ENCODE data around the gene TRAPPC6A. TPM values are rescaled to one million over a fixed set of nuclear protein-coding genes. Genes with fewer than 3 reads are reported as not detected.

TRAPPC6A gene
- total RNA-seq, 1 experiment from 2014 or later: 59.7 TPM

DNA sequence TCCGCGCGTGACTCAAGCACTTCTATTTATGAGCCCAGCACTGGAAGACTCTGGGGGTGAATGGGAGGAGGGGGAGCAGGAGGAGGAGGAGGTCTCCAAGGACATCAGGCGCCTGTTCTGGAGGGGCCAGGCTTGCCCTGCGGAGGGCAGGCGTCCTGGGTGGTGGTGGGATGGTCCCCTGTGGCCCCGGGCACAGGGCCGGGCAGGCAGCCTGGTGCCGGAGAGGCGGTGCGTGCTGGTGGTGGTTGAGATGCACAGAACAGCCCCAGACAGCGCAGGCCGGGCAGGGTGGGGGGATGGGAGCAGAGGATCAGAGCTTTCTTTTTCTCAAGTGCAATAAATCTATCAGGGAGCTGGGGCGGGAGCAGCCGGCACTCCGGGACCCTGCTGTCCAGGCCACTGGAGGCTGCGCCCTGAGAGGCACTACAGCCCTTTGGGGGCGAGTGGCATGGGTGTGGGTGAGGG is 31.3 kb downstream of the TRAPPC6A start:
- no peak for TF ChIP-seq ZNF232 (CRISPR knock-in tag; IDR thresholded peaks at IDR 0.05)
- DNase-seq (ENCODE audit: low spot score): no peak

DNA sequence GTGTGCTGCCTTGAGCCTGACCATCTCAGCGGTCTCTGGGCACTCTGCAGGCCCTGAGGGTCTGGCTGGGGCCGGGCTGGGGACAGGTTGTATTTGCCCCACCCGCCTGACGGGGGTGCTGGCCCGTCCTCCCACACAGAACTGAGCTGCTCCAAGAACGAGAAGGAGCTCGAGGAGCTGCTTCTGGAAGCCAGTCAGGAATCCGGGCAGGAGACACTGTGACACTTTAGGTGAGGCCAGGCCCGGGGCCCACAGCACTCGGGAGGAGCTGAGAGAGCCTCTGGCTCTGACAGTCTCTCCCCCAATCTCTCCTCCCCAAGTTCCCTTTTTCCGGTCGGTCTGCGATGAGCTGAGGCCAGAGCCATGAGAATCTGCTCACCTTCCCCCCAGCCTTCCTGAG is 31.8 kb downstream of the TRAPPC6A start:
- DNase-seq (ENCODE audit: low spot score) (no peak), ATAC-seq (no peak)
- ChIA-PET POLR2A (interaction anchor here (0.5 kb wide), 1 partner anchor 162 kb away, joined by 4 read pairs; no protein-coding TSS in a partner anchor), CTCF (interaction anchor here (0.5 to 3.2 kb wide), 10 partner anchors 9 to 93 kb away, joined by 3 to 20 read pairs (median 4); partner anchors contain the start of genes BLOC1S3 and TRAPPC6A)
- Mint-ChIP-seq H3K9me3 (no peaks in the 10 kb centered on the region), H3K27me3 (ENCODE audit: low read depth) (peaks cover 3% of the 10 kb centered on the region), H3K27ac (no peak overlapping the region), H3K4me3 (no peak overlapping the region), H3K36me3 (peaks cover 10% of the 10 kb centered on the region), H3K4me1 (no peaks in the 10 kb centered on the region)
- TF ChIP-seq CREM (CRISPR knock-in tag; IDR thresholded peaks at IDR 0.05): no peak
- TF ChIP-seq, protein P1, sequence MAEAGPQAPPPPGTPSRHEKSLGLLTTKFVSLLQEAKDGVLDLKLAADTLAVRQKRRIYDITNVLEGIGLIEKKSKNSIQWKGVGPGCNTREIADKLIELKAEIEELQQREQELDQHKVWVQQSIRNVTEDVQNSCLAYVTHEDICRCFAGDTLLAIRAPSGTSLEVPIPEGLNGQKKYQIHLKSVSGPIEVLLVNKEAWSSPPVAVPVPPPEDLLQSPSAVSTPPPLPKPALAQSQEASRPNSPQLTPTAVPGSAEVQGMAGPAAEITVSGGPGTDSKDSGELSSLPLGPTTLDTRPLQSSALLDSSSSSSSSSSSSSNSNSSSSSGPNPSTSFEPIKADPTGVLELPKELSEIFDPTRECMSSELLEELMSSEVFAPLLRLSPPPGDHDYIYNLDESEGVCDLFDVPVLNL (CRISPR knock-in tag; IDR thresholded peaks at IDR 0.05; ENCODE audit: borderline replicate concordance, low read depth): no peak

More for the DNA sequence above, 31.3 kb downstream of the TRAPPC6A start:
- no peak for ATAC-seq
- CTCF ChIA-PET: interaction anchor here (0.8 to 3.2 kb wide), 9 partner anchors 10 to 41 kb away, joined by 3 to 20 read pairs (median 4); partner anchors contain the start of genes BLOC1S3 and TRAPPC6A
- Mint-ChIP-seq H3K27ac (no peak overlapping the region), H3K36me3 (peaks cover 7% of the 10 kb centered on the region), H3K4me3 (no peak overlapping the region), H3K9me3 (no peaks in the 10 kb centered on the region), H3K27me3 (ENCODE audit: low read depth) (peaks cover 9% of the 10 kb centered on the region), H3K4me1 (no peaks in the 10 kb centered on the region)
- POLR2A ChIA-PET: interaction anchor here (0.6 kb wide), 1 partner anchor 10 kb away, joined by 3 read pairs; no protein-coding TSS in a partner anchor

DNA sequence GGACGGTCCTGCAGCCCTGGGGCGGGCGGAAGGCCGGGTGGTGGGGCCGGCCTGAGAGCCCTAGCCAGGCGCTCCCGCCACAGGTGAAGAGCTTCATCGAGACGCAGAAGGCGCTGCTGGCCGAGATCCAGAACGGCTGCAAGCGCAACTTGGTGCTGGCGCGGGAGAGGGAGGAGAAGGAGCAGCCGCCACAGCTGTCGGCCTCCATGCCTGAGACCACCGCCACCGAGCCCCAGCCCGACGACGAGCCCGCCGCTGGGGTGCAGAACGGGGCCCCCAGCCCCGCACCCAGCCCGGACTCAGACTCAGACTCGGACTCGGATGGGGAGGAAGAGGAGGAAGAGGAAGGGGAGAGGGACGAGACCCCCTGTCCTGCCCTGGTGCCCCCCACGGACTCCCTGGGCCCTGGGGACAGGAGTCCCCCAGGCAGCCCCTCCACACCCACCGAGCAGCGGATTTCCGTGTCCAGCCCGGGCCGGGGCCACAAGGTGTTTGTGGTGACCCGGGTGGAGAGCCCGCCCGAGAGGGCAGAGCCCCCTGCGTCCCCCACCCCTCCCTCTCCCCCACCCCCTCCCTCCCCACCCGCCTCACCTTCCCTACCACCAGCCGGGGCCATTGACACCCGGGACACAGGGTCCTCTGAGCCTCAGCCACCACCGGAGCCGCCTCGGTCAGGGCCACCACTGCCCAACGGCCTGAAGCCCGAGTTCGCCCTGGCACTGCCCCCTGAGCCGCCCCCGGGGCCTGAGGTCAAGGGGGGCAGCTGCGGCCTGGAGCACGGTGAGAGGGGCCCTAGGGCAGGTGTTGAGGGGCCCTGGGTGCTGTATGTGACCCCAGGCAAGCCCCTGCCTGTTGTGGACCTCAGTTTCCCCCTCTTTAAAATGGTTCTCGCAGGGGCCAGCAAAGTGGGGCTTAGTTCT is 32.5 kb downstream of the TRAPPC6A start:
- CTCF ChIA-PET: interaction anchor here (0.5 to 1.3 kb wide), 6 partner anchors 9 to 93 kb away, joined by 3 to 10 read pairs (median 3); partner anchors contain the start of genes BLOC1S3 and TRAPPC6A
- H3K9me3 Mint-ChIP-seq: no peaks in the 10 kb centered on the region

DNA sequence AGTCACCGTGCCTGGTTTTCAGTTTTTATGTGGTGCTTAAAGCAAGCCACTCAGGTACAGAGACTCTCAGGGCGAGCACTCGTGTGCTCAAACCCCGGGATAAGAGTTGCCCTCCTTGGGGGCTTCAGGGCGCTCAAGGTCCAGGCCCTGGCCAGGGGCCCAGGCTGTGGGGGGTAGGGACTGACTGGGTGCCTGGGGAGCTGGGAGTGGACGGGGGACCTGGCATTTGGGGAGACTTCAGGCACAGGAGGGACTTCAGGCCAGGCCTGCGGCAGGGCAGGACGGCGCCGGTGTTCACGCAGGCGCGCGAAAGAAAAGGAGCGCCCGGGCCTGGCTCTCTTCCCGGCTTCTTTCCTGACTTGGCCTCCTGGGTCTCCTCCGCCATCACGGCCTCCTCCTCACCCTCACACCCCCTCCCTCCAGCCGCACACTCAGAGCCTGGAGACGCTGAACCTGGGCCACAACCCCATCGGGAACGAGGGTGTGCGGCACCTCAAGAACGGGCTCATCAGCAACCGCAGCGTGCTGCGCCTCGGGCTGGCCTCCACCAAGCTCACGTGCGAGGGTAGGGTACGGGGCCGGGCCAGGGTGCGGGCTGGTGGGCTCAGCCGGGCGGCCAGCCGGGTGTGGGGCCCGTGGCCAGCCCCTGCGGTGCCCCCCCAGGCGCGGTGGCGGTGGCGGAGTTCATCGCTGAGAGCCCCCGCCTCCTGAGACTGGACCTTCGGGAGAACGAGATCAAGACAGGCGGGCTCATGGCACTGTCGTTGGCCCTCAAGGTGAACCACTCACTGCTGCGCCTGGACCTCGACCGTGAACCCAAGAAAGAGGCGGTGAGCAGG is 33.4 kb downstream of the TRAPPC6A start:
- Mint-ChIP-seq H3K4me1 (no peaks in the 10 kb centered on the region), H3K27ac (no peak overlapping the region), H3K9me3 (no peaks in the 10 kb centered on the region), H3K4me3 (no peak overlapping the region), H3K36me3 (peaks cover 10% of the 10 kb centered on the region), H3K27me3 (ENCODE audit: low read depth) (no peaks in the 10 kb centered on the region)
- no peak for DNase-seq (ENCODE audit: low spot score)
- ATAC-seq: no peak
- ChIA-PET POLR2A (no interaction called here), CTCF (interaction anchor here (0.7 to 2.2 kb wide), 13 partner anchors 8 to 163 kb away, joined by 4 to 16 read pairs (median 4); partner anchors contain the start of genes BLOC1S3 and TRAPPC6A)
- TF ChIP-seq PRDM15 (CRISPR knock-in tag; IDR thresholded peaks at IDR 0.05) (no peak), HMGA2 (CRISPR knock-in tag; IDR thresholded peaks at IDR 0.05) (no peak), ZNF219 (CRISPR knock-in tag; IDR thresholded peaks at IDR 0.05; ENCODE audit: borderline replicate concordance) (no peak)
- TF ChIP-seq, protein P2, sequence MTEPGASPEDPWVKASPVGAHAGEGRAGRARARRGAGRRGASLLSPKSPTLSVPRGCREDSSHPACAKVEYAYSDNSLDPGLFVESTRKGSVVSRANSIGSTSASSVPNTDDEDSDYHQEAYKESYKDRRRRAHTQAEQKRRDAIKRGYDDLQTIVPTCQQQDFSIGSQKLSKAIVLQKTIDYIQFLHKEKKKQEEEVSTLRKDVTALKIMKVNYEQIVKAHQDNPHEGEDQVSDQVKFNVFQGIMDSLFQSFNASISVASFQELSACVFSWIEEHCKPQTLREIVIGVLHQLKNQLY (CRISPR knock-in tag; IDR thresholded peaks at IDR 0.05): no peak

More for the DNA sequence above, 32.5 kb downstream of the TRAPPC6A start:
- Mint-ChIP-seq H3K4me1 (no peaks in the 10 kb centered on the region), H3K36me3 (peaks cover 10% of the 10 kb centered on the region), H3K27me3 (ENCODE audit: low read depth) (no peaks in the 10 kb centered on the region; the same call in 1 of the 2 replicates), H3K4me3 (no peak overlapping the region), H3K27ac (no peak overlapping the region)
- ATAC-seq (no peak), DNase-seq (ENCODE audit: low spot score) (no peak)
- TF ChIP-seq ZNF263 (CRISPR knock-in tag; IDR thresholded peaks at IDR 0.05; ENCODE audit: low read depth): no peak
- TF ChIP-seq ZNF121 (CRISPR knock-in tag; IDR thresholded peaks at IDR 0.05): no peak
- TF ChIP-seq USF2 (CRISPR knock-in tag; IDR thresholded peaks at IDR 0.05): no peak
- no peak for TF ChIP-seq CREM (CRISPR knock-in tag; IDR thresholded peaks at IDR 0.05)
- no peak for TF ChIP-seq ZNF671 (CRISPR knock-in tag; IDR thresholded peaks at IDR 0.05)
- no peak for TF ChIP-seq ATF1 (CRISPR knock-in tag; IDR thresholded peaks at IDR 0.05)
- TF ChIP-seq, protein P3, sequence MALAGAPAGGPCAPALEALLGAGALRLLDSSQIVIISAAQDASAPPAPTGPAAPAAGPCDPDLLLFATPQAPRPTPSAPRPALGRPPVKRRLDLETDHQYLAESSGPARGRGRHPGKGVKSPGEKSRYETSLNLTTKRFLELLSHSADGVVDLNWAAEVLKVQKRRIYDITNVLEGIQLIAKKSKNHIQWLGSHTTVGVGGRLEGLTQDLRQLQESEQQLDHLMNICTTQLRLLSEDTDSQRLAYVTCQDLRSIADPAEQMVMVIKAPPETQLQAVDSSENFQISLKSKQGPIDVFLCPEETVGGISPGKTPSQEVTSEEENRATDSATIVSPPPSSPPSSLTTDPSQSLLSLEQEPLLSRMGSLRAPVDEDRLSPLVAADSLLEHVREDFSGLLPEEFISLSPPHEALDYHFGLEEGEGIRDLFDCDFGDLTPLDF (CRISPR knock-in tag; IDR thresholded peaks at IDR 0.05): no peak
- TF ChIP-seq MXD4 (CRISPR knock-in tag; IDR thresholded peaks at IDR 0.05; ENCODE audit: borderline replicate concordance): no peak
- POLR2A ChIA-PET: interaction anchor here (0.5 kb wide), 1 partner anchor 162 kb away, joined by 4 read pairs; no protein-coding TSS in a partner anchor
